HL-60 (cell line): ENCODE data around the gene NDUFV1.

Experiments used
- CTCF ChIP-seq: IDR thresholded peaks from one replicate; pipeline ENCODE4 v1.5.1; 2011; ENCODE audit warnings: low read length, control low read depth, inconsistent platforms; ENCODE audit not compliant: insufficient read depth
- GABPA ChIP-seq: IDR thresholded peaks from 2 replicates; pipeline ENCODE4 v1.6.1; 2012; ENCODE audit warnings: low read depth
- POLR2AphosphoS5 ChIP-seq: IDR thresholded peaks from 2 replicates; pipeline ENCODE4 v1.6.1; 2012; ENCODE audit warnings: low read depth
- REST ChIP-seq: IDR thresholded peaks from 2 replicates; pipeline ENCODE4 v1.6.1; 2012; ENCODE audit warnings: low read depth; ENCODE audit not compliant: insufficient replicate concordance

- no peak for TF ChIP-seq CTCF
- TF ChIP-seq POLR2AphosphoS5: no peak
- TF ChIP-seq GABPA: no peak
- no peak for TF ChIP-seq REST
Measured at GRCh38 chr11:67651976-67652781, 45.4 kb downstream of the NDUFV1 start.
